H1 (cell line): ENCODE results near the gene EXOC5.

Experiments used
- ASH2L ChIP-seq: fragments of 200-600, 300-600 bp; sonication (generic); IDR thresholded peaks from one replicate; pipeline ENCODE4 v1.7.1; 2017; ENCODE audit warnings: low read length
- BACH1 ChIP-seq: IDR thresholded peaks from 2 replicates; pipeline ENCODE4 v1.6.1; 2012; ENCODE audit warnings: low read length, improper control_type of control experiment
- BRCA1 ChIP-seq: IDR thresholded peaks from 2 replicates; pipeline ENCODE4 v1.6.1; 2012; ENCODE audit warnings: low read depth, low read length, improper control_type of control experiment
- CHD2 ChIP-seq: IDR thresholded peaks from 2 replicates; pipeline ENCODE4 v1.6.1; 2012; ENCODE audit warnings: low read length, improper control_type of control experiment
- CTCF ChIP-seq, 3 experiments: IDR thresholded peaks; 1 replicate in 2 of 3; 2 replicates in 1 of 3; pipeline versions ENCODE4 v1.5.1 to v1.6.1; 2011; ENCODE audit warnings: low read length in 3 of 3, mild to moderate bottlenecking in 3 of 3, inconsistent platforms in 2 of 3, low read depth in 1 of 3, moderate library complexity in 1 of 3; ENCODE audit not compliant: insufficient read depth in 1 of 3; ENCODE audit errors: control extremely low read depth in 1 of 3
- EZH2 ChIP-seq: fragments of 200-600 bp; sonication (generic); IDR thresholded peaks from 2 replicates; pipeline ENCODE4 v1.7.1; 2012; ENCODE audit warnings: low read depth, mild to moderate bottlenecking, moderate library complexity, low read length, inconsistent platforms; ENCODE audit not compliant: severe bottlenecking
- HDAC6 ChIP-seq: IDR thresholded peaks from one replicate; pipeline ENCODE4 v1.7.1; 2012; ENCODE audit warnings: low read depth, mild to moderate bottlenecking, inconsistent platforms, low read length, moderate library complexity
- JUN ChIP-seq: IDR thresholded peaks from 2 replicates; pipeline ENCODE4 v1.6.1; 2011; ENCODE audit warnings: low read depth, mild to moderate bottlenecking, improper control_type of control experiment, low read length
- JUND ChIP-seq: IDR thresholded peaks from 2 replicates; pipeline ENCODE4 v1.6.1; 2011; ENCODE audit warnings: mild to moderate bottlenecking, improper control_type of control experiment, low read length
- POLR2A ChIP-seq, 2 experiments: IDR thresholded peaks; 1 replicate in 1 of 2; 2 replicates in 1 of 2; pipeline ENCODE4 v1.6.1; 2011; ENCODE audit warnings: low read depth in 2 of 2, low read length in 2 of 2, mild to moderate bottlenecking in 2 of 2; ENCODE audit errors: control extremely low read depth in 1 of 2
- POLR2AphosphoS5 ChIP-seq: IDR thresholded peaks from 2 replicates; pipeline ENCODE4 v1.6.1; 2011; ENCODE audit warnings: low read depth, low read length
- RAD21 ChIP-seq, 2 experiments: IDR thresholded peaks in 1 of 2; conservative IDR thresholded peaks in 1 of 2; 2 replicates each; pipeline ENCODE4 v1.6.1; 2011; ENCODE audit warnings: low read depth in 2 of 2, low read length in 2 of 2, improper control_type of control experiment in 1 of 2, inconsistent platforms in 1 of 2, mild to moderate bottlenecking in 1 of 2, moderate library complexity in 1 of 2
- TAF7 ChIP-seq: optimal IDR thresholded peaks from 2 replicates; pipeline ENCODE3; 2011; ENCODE audit warnings: low read depth, mild to moderate bottlenecking, inconsistent platforms, low read length, moderate library complexity, borderline replicate concordance
- TF ChIP-seq, protein P1 (sequence below): IDR thresholded peaks from 2 replicates; pipeline ENCODE4 v1.6.1; 2012; ENCODE audit warnings: inconsistent platforms

DNA sequence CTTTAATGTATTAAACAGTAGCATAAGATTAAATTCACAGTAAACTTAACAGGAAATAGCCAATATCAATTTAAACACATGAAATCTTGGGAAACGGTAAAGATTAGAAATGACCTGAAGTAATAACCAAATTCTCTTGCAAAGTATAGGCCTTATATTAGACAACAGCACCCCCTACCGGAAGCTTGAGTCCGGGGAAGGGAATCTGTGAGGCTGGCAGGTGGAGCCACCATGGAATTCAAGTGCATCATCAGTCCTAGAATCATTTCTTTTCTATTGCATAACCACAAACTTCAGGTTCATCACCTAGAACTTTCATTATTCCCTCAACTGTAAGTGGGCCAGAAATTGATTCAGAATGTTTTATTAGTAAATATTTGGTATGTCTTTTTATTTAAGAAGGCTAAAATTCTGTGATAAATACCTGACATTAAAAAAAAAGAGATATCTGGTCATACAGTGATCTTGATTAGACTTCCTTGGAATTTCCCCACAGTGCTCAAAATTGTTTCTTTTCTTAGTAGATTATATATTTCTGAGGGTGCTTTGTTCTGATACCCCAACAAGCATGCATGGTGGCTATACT, 48.6 kb upstream of the EXOC5 start:
- TF ChIP-seq CTCF (IDR thresholded peaks at IDR 0.05; ENCODE audit: control extremely low read depth in 1 of 3, insufficient read depth in 1 of 3, low read depth in 1 of 3, low read length in 3 of 3) = peak; percentile 51 to 79 (median 75)
- TF ChIP-seq RAD21 (IDR thresholded peaks at IDR 0.05 in 1 of 2, conservative IDR thresholded peaks at IDR 0.05 in 1 of 2; ENCODE audit: low read depth in 2 of 2, low read length in 2 of 2) = peak; percentile 87 to 90
- TF ChIP-seq JUND = no peak
- no peak for TF ChIP-seq TAF7
- no peak for TF ChIP-seq POLR2A (IDR thresholded peaks at IDR 0.05; ENCODE audit: control extremely low read depth in 1 of 2, low read depth in 2 of 2, low read length in 2 of 2)
- TF ChIP-seq, protein P1, sequence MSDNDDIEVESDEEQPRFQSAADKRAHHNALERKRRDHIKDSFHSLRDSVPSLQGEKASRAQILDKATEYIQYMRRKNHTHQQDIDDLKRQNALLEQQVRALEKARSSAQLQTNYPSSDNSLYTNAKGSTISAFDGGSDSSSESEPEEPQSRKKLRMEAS = no peak
- TF ChIP-seq POLR2AphosphoS5 = no peak
- no peak for TF ChIP-seq EZH2
- TF ChIP-seq HDAC6 = no peak
- TF ChIP-seq BACH1 = no peak
- no peak for TF ChIP-seq BRCA1
- no peak for TF ChIP-seq ASH2L
- TF ChIP-seq CHD2 = no peak
- TF ChIP-seq JUN = no peak
